Naive thymus-derived CD8-positive, alpha-beta T cell (primary cell): ENCODE results near the gene DSCAML1. TPM values are rescaled to one million over a fixed set of nuclear protein-coding genes. Genes with fewer than 3 reads are reported as not detected.

Experiments used
- ATAC-seq, 2 donors: fragments of 150-1000 bp; cut with Tn5 transposase in 1 of 2; sonication (Bioruptor Pico), chemical (Tn5 transposase) in 1 of 2; 1 replicate in 1 of 2; 2 replicates in 1 of 2; pipeline ENCODE4 v1.10.0; 2021; ENCODE audit warnings: mild to moderate bottlenecking in 2 of 2, moderate library complexity in 2 of 2
- POLR2A ChIA-PET: fragments of 350-600 bp; sonication (Branson Sonifier 250); formaldehyde crosslinking; loops from one replicate; lab custom pipeline; 2021; ENCODE audit warnings: antibody characterized with exemption; lab: Charles Lee
- DNase-seq, 10 donors: peaks; one replicate each; pipeline versions ENCODE4 v3.0.0 to v3.0.0-alpha.2; 2020 to 2022
- H3K27ac Mint-ChIP-seq, 10 donors: one replicate each; pipeline ENCODE4 v1.8.0; 2020 to 2022; ENCODE audit warnings: mild to moderate bottlenecking in 10 of 10, mixed read lengths in 10 of 10, moderate library complexity in 4 of 10, inconsistent platforms in 1 of 10
- H3K27me3 Mint-ChIP-seq, 5 donors: one replicate each; pipeline ENCODE4 v1.8.0; 2021 to 2022; ENCODE audit warnings: mixed read lengths in 5 of 5
- H3K36me3 Mint-ChIP-seq, 3 donors: one replicate each; pipeline ENCODE4 v1.8.0; 2020 to 2022; ENCODE audit warnings: mixed read lengths in 3 of 3, mild to moderate bottlenecking in 2 of 3, inconsistent platforms in 1 of 3
- H3K4me1 Mint-ChIP-seq, 4 donors: one replicate each; pipeline ENCODE4 v1.8.0; 2021 to 2022; ENCODE audit warnings: mixed read lengths in 4 of 4
- H3K4me3 Mint-ChIP-seq, 10 donors: one replicate each; pipeline ENCODE4 v1.8.0; 2020 to 2022; ENCODE audit warnings: mild to moderate bottlenecking in 10 of 10, mixed read lengths in 10 of 10, moderate library complexity in 6 of 10, inconsistent platforms in 1 of 10
- H3K9me3 Mint-ChIP-seq, 9 donors: one replicate each; pipeline ENCODE4 v1.8.0; 2020 to 2022; ENCODE audit warnings: mixed read lengths in 9 of 9, mild to moderate bottlenecking in 3 of 9, inconsistent platforms in 1 of 9, moderate library complexity in 1 of 9
- polyA plus RNA-seq, 3 donors: library from polyadenylated mRNA; unstranded; fragments of 300-500 nt; fragmentation: Illumina TruSeq; gene quantifications; one replicate each; pipeline ENCODE4 v1.2.3, GENCODE V29; 2021
- total RNA-seq, 8 experiments: library from RNA in 2 of 8; stranded (reverse) in 2 of 8; gene quantifications; one replicate each; pipeline ENCODE4 v1.2.3 and lab custom pipeline; 2021 to 2026

DSCAML1 gene
- total and polyA plus RNA-seq, 5 experiments from 2014 or later = 0.12 to 2.1 (median 0.15) TPM

GRCh38 chr11:117424781-117425180 lies 372.2 kb downstream of the DSCAML1 start:
- H3K27me3 Mint-ChIP-seq = peaks cover 2 to 21% (median 12%) of the 10 kb centered on the region in 5 donors
- no peaks in the 10 kb centered on the region for H3K36me3 Mint-ChIP-seq
- H3K9me3 Mint-ChIP-seq = no peaks in the 10 kb centered on the region
- H3K4me3 Mint-ChIP-seq = no peak overlapping the region
- POLR2A ChIA-PET = interaction anchor here (0.6 kb wide), 1 partner anchor 394 kb away, joined by 3 read pairs; no protein-coding TSS in a partner anchor
- H3K4me1 Mint-ChIP-seq = peaks cover 2 to 14% (median 4%) of the 10 kb centered on the region in 4 donors
- DNase-seq = peak in 1 of 10 donors; percentile 57
- ATAC-seq = no peak
- no peak overlapping the region for H3K27ac Mint-ChIP-seq

DNA sequence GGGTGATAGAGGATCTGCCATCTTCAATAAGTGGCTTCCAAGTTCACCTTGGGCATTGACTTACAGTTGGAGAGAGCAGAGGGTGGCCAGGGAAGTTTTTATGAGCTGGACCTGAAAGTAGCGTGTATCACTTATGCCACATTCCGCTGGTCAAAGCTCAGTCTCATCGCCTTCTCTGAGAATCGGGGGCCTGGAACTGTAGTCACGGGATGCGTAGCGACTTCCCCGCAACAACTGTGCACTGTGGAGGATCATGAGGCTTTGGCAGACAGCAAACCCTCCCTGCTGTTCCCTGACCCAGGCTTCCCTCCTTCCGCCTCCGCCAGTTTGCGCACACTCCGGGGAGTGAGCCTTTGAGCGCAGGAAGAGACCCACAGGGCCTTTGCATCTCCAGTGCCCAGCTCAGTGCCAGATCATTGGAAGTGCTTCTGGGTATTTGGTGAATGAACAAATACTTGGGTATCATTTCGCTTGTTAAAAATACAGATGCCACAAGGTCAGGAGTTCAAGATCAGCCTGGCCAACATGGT lies 373.9 kb downstream of the DSCAML1 start:
- POLR2A ChIA-PET = interaction anchor here (0.6 kb wide), 1 partner anchor 413 kb away, joined by 5 read pairs; no protein-coding TSS in a partner anchor
- Mint-ChIP-seq H3K4me1 (peaks cover 2 to 14% (median 4%) of the 10 kb centered on the region in 4 donors), H3K4me3 (no peak overlapping the region), H3K9me3 (no peaks in the 10 kb centered on the region), H3K36me3 (no peaks in the 10 kb centered on the region), H3K27me3 (peaks cover 2 to 21% (median 12%) of the 10 kb centered on the region in 5 donors), H3K27ac (no peak overlapping the region)
- no peak for ATAC-seq
- DNase-seq = peak in 1 of 10 donors; percentile 23

DNA sequence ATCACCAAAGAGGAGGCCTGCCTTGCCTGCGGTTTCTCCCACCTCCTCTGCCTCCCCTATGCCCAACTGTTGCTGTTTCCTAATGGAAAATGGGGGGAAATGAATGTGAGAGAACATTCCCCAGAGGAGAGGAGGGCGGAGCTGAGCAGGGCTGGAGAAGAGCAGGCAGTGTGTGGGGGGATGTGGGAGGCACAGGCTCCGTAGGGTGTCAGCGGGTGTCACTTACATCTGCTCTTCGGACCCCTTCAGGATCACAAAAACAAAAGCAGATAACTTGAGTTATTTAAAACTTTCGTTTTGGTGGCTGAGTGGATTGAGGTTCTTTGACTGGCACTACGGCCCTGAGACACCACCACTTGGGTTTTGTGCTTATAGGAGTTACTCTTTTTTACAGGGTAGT lies 375.5 kb downstream of the DSCAML1 start:
- Mint-ChIP-seq H3K4me3 (no peak overlapping the region), H3K4me1 (peaks cover 0 to 5% (median 2%) of the 10 kb centered on the region in 4 donors), H3K27ac (peak overlapping the region in 1 of 10 donors; percentile 40), H3K27me3 (peaks cover 2 to 22% (median 7%) of the 10 kb centered on the region in 5 donors), H3K36me3 (no peaks in the 10 kb centered on the region), H3K9me3 (no peaks in the 10 kb centered on the region)
- POLR2A ChIA-PET = no interaction called here
- ATAC-seq = no peak
- no peak for DNase-seq

DNA sequence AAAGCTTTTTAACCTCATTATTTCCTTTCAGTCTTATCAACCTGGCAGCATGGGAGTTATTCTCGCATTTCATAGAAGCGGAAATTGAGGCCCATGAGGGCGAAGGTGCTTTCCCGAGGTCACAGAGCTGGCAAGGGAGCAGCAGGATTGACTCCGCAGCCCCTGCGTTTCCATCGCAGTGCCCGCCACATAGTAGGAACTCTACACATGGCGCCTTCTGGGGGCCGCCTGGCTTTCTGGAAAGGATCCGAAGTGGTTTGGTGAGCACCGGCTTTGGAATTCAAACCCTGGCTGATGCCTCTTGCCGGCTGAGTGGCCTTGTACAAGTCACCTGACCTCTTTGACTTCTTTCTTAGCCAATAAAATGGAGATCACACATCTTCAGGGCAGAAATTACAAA lies 376.0 kb downstream of the DSCAML1 start:
- ATAC-seq = no peak
- Mint-ChIP-seq H3K4me1 (peaks cover 0 to under 1% (median under 1%) of the 10 kb centered on the region in 4 donors), H3K36me3 (no peaks in the 10 kb centered on the region), H3K9me3 (no peaks in the 10 kb centered on the region), H3K4me3 (no peak overlapping the region), H3K27ac (peak overlapping the region in 1 of 10 donors; percentile 40), H3K27me3 (peaks cover 2 to 18% (median 7%) of the 10 kb centered on the region in 5 donors)
- POLR2A ChIA-PET = no interaction called here
- DNase-seq = no peak

DNA sequence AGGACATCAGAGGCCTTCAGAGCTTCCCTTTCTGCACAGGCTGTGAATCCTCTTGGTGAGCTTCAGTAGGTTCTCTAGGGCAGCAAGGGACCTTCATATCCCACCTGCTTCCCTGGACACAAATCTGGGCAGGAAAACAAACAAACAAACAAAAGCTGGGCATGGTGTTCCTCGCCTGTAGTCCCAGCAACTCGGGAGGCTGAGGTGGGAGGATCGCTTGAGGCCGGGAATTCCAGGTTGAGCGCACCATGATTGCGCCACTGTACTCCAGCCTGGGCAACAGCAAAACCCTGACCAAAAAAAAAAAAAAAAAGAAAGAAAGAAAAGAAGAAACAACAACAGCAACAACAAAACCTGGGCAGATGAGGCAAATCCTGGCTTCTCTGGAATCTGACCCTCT lies 376.4 kb downstream of the DSCAML1 start:
- Mint-ChIP-seq H3K4me1 (no peaks in the 10 kb centered on the region), H3K27me3 (peaks cover 2 to 14% (median 7%) of the 10 kb centered on the region in 5 donors), H3K9me3 (no peaks in the 10 kb centered on the region), H3K4me3 (no peak overlapping the region), H3K27ac (no peak overlapping the region), H3K36me3 (no peaks in the 10 kb centered on the region)
- POLR2A ChIA-PET = no interaction called here
- ATAC-seq (no peak), DNase-seq (peak in 1 of 10 donors; percentile 42)

GRCh38 chr11:117420143-117420485 lies 376.9 kb downstream of the DSCAML1 start:
- Mint-ChIP-seq H3K4me3 (no peak overlapping the region), H3K9me3 (no peaks in the 10 kb centered on the region), H3K27me3 (peaks cover 2 to 12% (median 7%) of the 10 kb centered on the region in 5 donors), H3K4me1 (no peaks in the 10 kb centered on the region), H3K36me3 (no peaks in the 10 kb centered on the region), H3K27ac (no peak overlapping the region)
- no peak for ATAC-seq
- no peak for DNase-seq
- POLR2A ChIA-PET = no interaction called here

DNA sequence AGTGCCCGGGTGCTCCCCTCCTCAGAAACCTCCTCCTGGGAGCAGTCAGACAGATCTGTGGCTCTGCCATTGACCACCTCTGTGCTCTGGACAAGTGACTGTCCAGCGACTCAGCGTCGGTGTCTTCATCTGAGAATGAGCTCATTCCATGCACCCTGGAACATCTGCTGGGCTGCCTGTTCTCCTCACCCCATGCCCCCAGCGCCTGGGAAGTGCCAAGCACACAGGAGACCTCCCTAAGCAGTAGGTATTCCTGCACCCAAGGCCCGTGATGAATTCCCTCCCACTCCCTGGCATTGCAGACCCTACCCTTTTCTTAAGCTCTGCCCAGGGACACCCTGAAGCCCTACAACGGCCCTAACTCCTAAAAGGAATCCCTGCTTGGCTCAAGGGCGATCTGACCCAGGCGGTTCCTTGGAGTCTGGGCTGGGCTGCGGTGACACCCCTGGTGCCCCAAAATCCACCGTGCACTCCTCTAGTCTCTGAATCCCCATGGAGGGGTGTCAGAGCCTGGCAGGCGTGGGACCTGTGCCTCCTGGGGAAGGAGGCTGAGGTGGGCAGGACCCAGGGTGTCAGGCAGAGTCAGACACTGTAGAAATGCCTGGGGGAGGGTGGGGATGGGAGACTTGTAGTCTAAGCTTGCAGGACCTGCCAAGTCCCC lies 377.4 kb downstream of the DSCAML1 start:
- H3K4me3 Mint-ChIP-seq = no peak overlapping the region
- no peak for ATAC-seq
- peaks cover 2 to 12% (median 7%) of the 10 kb centered on the region in 5 donors for H3K27me3 Mint-ChIP-seq
- H3K27ac Mint-ChIP-seq = no peak overlapping the region
- H3K36me3 Mint-ChIP-seq = no peaks in the 10 kb centered on the region
- H3K9me3 Mint-ChIP-seq = no peaks in the 10 kb centered on the region
- peak in 1 of 10 donors; percentile 48 for DNase-seq
- no peaks in the 10 kb centered on the region for H3K4me1 Mint-ChIP-seq
- POLR2A ChIA-PET = no interaction called here

DNA sequence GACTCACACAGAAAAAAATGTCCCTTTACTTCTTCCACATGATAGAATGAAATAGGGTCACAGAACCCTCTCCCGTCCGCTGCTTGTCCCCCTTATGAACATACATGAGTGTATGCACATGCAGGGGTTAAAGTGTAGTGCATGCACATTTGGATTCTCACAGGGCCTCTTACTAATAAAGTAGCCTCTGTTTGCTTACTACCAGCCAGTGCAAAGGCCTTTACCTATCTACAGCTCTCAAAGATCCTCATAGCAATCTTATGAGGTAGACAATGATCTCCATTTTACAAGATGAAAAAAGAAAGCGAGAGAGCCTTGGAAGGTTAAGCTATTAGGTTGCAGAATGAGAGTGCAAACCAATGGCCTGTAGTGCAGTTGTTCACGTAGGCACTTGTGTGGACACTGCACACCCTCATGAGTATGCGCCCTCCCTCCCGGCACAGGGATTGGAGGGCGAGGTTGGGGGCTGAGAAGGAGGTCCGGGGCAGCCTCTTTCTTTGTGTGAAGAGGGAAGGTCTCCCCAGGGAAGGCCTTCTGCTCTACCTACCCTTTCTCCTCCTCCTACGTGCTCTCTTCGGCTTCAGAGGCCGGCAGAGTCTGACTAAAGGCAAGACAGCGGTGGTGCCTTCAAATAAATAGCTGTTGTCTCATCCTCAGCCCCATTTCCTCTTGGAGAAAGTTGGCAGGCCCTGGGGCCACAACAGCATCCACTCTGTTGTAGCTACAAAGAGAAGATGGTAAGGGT lies 378.1 kb downstream of the DSCAML1 start:
- H3K4me3 Mint-ChIP-seq = no peak overlapping the region
- H3K9me3 Mint-ChIP-seq = no peaks in the 10 kb centered on the region
- H3K27me3 Mint-ChIP-seq = peaks cover under 1 to 12% (median 5%) of the 10 kb centered on the region in 5 donors
- H3K4me1 Mint-ChIP-seq = no peaks in the 10 kb centered on the region
- DNase-seq (peak in 1 of 10 donors; percentile 19), ATAC-seq (no peak)
- H3K36me3 Mint-ChIP-seq = no peaks in the 10 kb centered on the region
- H3K27ac Mint-ChIP-seq = no peak overlapping the region
- POLR2A ChIA-PET = no interaction called here

DNA sequence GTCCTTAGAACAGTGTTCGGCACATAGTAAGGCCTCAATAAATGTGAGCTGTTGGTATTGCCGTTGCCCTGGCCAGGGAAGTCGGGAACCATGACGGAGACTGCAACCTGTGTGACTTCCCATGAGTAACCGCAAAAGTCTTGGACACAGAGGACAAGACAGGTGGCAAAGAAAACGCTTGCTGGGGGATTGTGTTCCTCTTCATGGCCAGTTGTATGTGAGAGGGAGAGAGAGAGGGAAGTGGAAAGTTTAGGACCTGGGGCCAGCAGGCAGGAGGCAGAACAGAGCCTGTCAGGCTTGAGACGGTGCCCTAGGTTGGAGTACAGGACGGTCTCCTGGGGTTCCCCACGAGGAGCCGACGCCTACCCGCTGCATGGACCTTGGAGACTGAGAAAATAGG lies 379.2 kb downstream of the DSCAML1 start:
- Mint-ChIP-seq H3K27ac (no peak overlapping the region), H3K4me1 (no peaks in the 10 kb centered on the region)

GRCh38 chr11:117417342-117417741 lies 379.7 kb downstream of the DSCAML1 start:
- POLR2A ChIA-PET = no interaction called here

More for the DNA sequence above, 379.2 kb downstream of the DSCAML1 start:
- DNase-seq = peak in 1 of 10 donors; percentile 26
- POLR2A ChIA-PET = no interaction called here
- ATAC-seq = no peak
- Mint-ChIP-seq H3K9me3 (no peaks in the 10 kb centered on the region), H3K36me3 (peaks cover 0 to 3% (median 0%) of the 10 kb centered on the region in 3 donors), H3K27me3 (peaks cover 0 to 12% (median 4%) of the 10 kb centered on the region in 5 donors), H3K4me3 (no peak overlapping the region)

GRCh38 chr11:117415358-117415896 lies 381.6 kb downstream of the DSCAML1 start:
- DNase-seq = peak in 1 of 10 donors; percentile 21
- POLR2A ChIA-PET = no interaction called here
- Mint-ChIP-seq H3K36me3 (peaks cover 0 to 8% (median 4%) of the 10 kb centered on the region in 3 donors), H3K27me3 (peaks cover 0 to 12% (median under 1%) of the 10 kb centered on the region in 5 donors), H3K4me1 (no peaks in the 10 kb centered on the region), H3K27ac (no peak overlapping the region), H3K4me3 (no peak overlapping the region), H3K9me3 (no peaks in the 10 kb centered on the region)
- no peak for ATAC-seq

More at GRCh38 chr11:117417342-117417741, 379.7 kb downstream of the DSCAML1 start:
- Mint-ChIP-seq H3K27ac (no peak overlapping the region), H3K4me1 (no peaks in the 10 kb centered on the region), H3K36me3 (peaks cover 0 to 3% (median 0%) of the 10 kb centered on the region in 3 donors), H3K4me3 (no peak overlapping the region), H3K27me3 (peaks cover 0 to 12% (median 3%) of the 10 kb centered on the region in 5 donors), H3K9me3 (no peaks in the 10 kb centered on the region)
- no peak for ATAC-seq
- no peak for DNase-seq

- peaks cover 0 to 3% (median 0%) of the 10 kb centered on the region in 4 donors for H3K4me1 Mint-ChIP-seq
- H3K27me3 Mint-ChIP-seq = peaks cover 0 to 12% (median 0%) of the 10 kb centered on the region in 5 donors
- DNase-seq (no peak), ATAC-seq (no peak)
- no peaks in the 10 kb centered on the region for H3K9me3 Mint-ChIP-seq
- H3K36me3 Mint-ChIP-seq = peaks cover 0 to 11% (median 8%) of the 10 kb centered on the region in 3 donors
- no peak overlapping the region for H3K27ac Mint-ChIP-seq
- no peak overlapping the region for H3K4me3 Mint-ChIP-seq
- POLR2A ChIA-PET = no interaction called here
Measured at GRCh38 chr11:117414724-117415123, 382.3 kb downstream of the DSCAML1 start.
